Tibial nerve (tissue), 3 donors: ENCODE data around the gene MYMK.

Source experiments
- CTCF ChIP-seq, 5 experiments: fragments of 200-600 bp in 3 of 5; fragments of 450-650 bp in 2 of 5; sonication (generic) in 3 of 5; IDR thresholded peaks; one replicate each; pipeline ENCODE4 v1.5.1; 2016 to 2019; ENCODE audit warnings: antibody characterized with exemption in 5 of 5, mild to moderate bottlenecking in 3 of 5, moderate library complexity in 2 of 5
- POLR2A ChIP-seq, 2 donors: fragments of 450-650 bp; IDR thresholded peaks; one replicate each; pipeline ENCODE4 v1.6.1; 2017; ENCODE audit warnings: antibody characterized with exemption in 2 of 2, mild to moderate bottlenecking in 2 of 2, moderate library complexity in 2 of 2

GRCh38 chr9:133562611-133563290 lies 38.0 kb upstream of the MYMK start:
- no peak for TF ChIP-seq CTCF (IDR thresholded peaks at IDR 0.05)
- no peak for TF ChIP-seq POLR2A (IDR thresholded peaks at IDR 0.05)
